GM19395 (cell line): Measurements from ENCODE around the gene SCML2.
"Not testable (repeated sequence)": the region's sequence is repeated elsewhere in the genome, so short reads cannot be mapped to it uniquely, and the experiment has no call there.

Experiments used
- ATAC-seq: cut with Tn5 transposase; IDR thresholded peaks from one replicate; pipeline ENCODE4 v1.9.1; 2021; ENCODE audit warnings: mild to moderate bottlenecking, moderate library complexity; ENCODE audit not compliant: unreplicated experiment

The SCML2 gene

GRCh38 chrX:18354369-18355223, at the start of gene SCML2:
Gene SCML2 (minus strand): TSS chrX:18354688. CDS start chrX:18334071, 20,617 bp downstream.
- ATAC-seq, result no peak

- no peak for ATAC-seq
Measured at GRCh38 chrX:18401848-18402213, 47.3 kb upstream of the SCML2 start.

GRCh38 chrX:18394477-18394876, 40.0 kb upstream of the SCML2 start:
- no peak for ATAC-seq

- ATAC-seq, result no peak
Measured at GRCh38 chrX:18390941-18391538, 36.6 kb upstream of the SCML2 start.

GRCh38 chrX:18389966-18390365, 35.5 kb upstream of the SCML2 start:
- ATAC-seq, result no peak

- ATAC-seq, result no peak
Measured at GRCh38 chrX:18377796-18378195, 23.3 kb upstream of the SCML2 start.

- not testable (repeated sequence) for ATAC-seq
Measured at GRCh38 chrX:18375131-18375805, 20.8 kb upstream of the SCML2 start.

GRCh38 chrX:18369096-18369495, 14.6 kb upstream of the SCML2 start:
- ATAC-seq, result not testable (repeated sequence)

GRCh38 chrX:18368402-18368801, 13.9 kb upstream of the SCML2 start:
- ATAC-seq, result no peak

GRCh38 chrX:18360867-18361266, 6.4 kb upstream of the SCML2 start:
- ATAC-seq, result no peak

- no peak for ATAC-seq
Measured at GRCh38 chrX:18353931-18354368, 538 bp downstream of the SCML2 start.

- ATAC-seq, result no peak
Measured at GRCh38 chrX:18351784-18352183, 2.7 kb downstream of the SCML2 start.

GRCh38 chrX:18348047-18348446, 6.4 kb downstream of the SCML2 start:
- no peak for ATAC-seq

- no peak for ATAC-seq
Measured at GRCh38 chrX:18309401-18309800, 45.1 kb downstream of the SCML2 start.

- ATAC-seq, result no peak
Measured at GRCh38 chrX:18297251-18297650, 57.2 kb downstream of the SCML2 start.

GRCh38 chrX:18294893-18295292, 59.6 kb downstream of the SCML2 start:
- no peak for ATAC-seq

GRCh38 chrX:18291006-18291545, 63.4 kb downstream of the SCML2 start:
- ATAC-seq, result no peak

GRCh38 chrX:18290200-18290599, 64.3 kb downstream of the SCML2 start:
- ATAC-seq, result no peak

GRCh38 chrX:18288716-18289115, 65.8 kb downstream of the SCML2 start:
- no peak for ATAC-seq

GRCh38 chrX:18286322-18286831, 68.1 kb downstream of the SCML2 start:
- no peak for ATAC-seq

- ATAC-seq, result no peak
Measured at GRCh38 chrX:18278449-18278848, 76.0 kb downstream of the SCML2 start.
